ENCODE measurements around the gene FCSK. TPM values are rescaled to one million over a fixed set of nuclear protein-coding genes. Genes with fewer than 3 reads are reported as not detected.

Gene FCSK
- total RNA-seq, 1 donor: 11.9 TPM

DNA sequence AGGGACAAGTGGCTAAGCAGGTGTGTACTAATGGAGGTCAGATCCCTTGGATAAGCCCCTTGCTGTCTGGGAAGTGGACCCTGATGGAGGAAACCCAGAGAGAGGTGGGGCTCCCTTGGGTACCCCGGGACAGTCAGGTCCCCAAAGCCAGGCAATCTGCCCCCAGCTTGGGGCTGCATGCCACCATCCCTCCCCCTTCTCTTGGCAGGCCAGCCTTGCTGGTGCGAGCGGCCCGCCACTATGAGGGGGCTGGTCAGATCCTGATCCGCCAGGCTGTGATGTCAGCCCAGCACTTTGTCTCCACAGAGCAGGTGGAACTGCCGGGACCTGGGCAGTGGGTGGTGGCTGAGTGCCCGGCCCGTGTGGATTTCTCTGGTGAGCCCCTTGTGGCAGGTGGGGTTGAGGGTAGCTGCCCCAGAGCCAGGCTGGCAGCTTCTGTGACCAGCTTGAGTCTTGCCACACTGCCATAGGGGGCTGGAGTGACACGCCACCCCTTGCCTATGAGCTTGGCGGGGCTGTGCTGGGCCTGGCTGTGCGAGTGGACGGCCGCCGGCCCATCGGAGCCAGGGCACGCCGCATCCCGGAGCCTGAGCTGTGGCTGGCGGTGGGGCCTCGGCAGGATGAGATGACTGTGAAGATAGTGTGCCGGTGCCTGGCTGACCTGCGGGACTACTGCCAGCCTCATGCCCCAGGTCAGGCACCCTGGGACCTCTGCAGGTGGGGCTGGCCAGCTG, 20.1 kb downstream of the FCSK start:
- DNase-seq (ENCODE audit: insufficient read length, low spot score, missing footprints): peak; percentile 60
- Histone ChIP-seq H3K36me3 (ENCODE audit: insufficient read depth, low read length) (peaks cover 4% of the 10 kb centered on the region), H3K27ac (ENCODE audit: low read depth, low read length) (no peak overlapping the region), H3K4me2 (ENCODE audit: insufficient read depth, low read length) (no peak overlapping the region), H3K9me3 (ENCODE audit: low read depth, low read length) (no peaks in the 10 kb centered on the region), H3K4me3 (ENCODE audit: insufficient read depth, low read length) (no peak overlapping the region), H3K4me1 (ENCODE audit: insufficient read depth, low read length) (peaks cover 9% of the 10 kb centered on the region), H4K20me1 (ENCODE audit: insufficient read depth, low read length) (no peaks in the 10 kb centered on the region), H3K27me3 (ENCODE audit: insufficient read depth, low read length) (no peaks in the 10 kb centered on the region), H2AFZ (ENCODE audit: low read length) (no peak overlapping the region), H3K79me2 (ENCODE audit: insufficient read depth, low read length) (no peaks in the 10 kb centered on the region)
- TF ChIP-seq, protein P1, sequence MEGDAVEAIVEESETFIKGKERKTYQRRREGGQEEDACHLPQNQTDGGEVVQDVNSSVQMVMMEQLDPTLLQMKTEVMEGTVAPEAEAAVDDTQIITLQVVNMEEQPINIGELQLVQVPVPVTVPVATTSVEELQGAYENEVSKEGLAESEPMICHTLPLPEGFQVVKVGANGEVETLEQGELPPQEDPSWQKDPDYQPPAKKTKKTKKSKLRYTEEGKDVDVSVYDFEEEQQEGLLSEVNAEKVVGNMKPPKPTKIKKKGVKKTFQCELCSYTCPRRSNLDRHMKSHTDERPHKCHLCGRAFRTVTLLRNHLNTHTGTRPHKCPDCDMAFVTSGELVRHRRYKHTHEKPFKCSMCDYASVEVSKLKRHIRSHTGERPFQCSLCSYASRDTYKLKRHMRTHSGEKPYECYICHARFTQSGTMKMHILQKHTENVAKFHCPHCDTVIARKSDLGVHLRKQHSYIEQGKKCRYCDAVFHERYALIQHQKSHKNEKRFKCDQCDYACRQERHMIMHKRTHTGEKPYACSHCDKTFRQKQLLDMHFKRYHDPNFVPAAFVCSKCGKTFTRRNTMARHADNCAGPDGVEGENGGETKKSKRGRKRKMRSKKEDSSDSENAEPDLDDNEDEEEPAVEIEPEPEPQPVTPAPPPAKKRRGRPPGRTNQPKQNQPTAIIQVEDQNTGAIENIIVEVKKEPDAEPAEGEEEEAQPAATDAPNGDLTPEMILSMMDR (IDR thresholded peaks at IDR 0.05; ENCODE audit: extremely low read depth, low read depth, low read length): no peak

DNA sequence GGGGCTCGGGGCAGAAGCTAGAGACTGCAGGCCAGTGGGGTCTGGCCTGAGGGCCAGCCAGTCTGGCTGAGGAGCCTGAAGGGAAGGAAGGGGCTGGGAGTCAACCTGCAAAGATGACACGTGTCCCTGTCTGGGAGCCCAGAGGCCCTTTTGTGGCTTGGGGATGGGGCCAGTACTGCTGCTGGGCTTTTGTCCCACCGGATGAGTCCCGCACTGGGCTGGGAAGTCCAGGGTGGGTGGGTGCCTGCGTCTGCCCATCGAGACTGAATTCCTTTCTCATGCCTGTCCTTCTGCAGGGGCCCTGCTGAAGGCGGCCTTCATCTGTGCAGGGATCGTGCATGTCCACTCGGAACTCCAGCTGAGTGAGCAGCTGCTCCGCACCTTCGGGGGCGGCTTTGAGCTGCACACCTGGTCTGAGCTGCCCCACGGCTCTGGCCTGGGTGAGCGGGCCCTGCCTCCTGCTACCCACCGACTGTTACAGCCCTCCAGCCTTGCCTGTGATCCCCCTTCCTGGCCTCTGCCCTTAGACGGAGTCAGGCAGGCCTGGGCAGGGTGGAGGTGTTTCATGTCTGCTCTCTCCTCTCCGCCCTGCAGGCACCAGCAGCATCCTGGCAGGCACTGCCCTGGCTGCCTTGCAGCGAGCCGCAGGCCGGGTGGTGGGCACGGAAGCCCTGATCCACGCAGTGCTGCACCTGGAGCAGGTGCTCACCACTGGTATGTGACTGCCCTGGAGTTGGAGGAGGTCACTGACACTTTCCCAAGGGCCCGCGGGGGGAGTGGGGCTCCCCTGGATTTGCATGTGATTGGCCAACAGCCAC, 20.9 kb downstream of the FCSK start:
- Histone ChIP-seq H2AFZ (ENCODE audit: low read length) (no peak overlapping the region), H3K4me2 (ENCODE audit: insufficient read depth, low read length) (no peak overlapping the region), H3K9me3 (ENCODE audit: low read depth, low read length) (no peaks in the 10 kb centered on the region), H4K20me1 (ENCODE audit: insufficient read depth, low read length) (no peaks in the 10 kb centered on the region), H3K79me2 (ENCODE audit: insufficient read depth, low read length) (no peaks in the 10 kb centered on the region), H3K4me1 (ENCODE audit: insufficient read depth, low read length) (peaks cover 9% of the 10 kb centered on the region), H3K27me3 (ENCODE audit: insufficient read depth, low read length) (no peaks in the 10 kb centered on the region), H3K36me3 (ENCODE audit: insufficient read depth, low read length) (peaks cover 11% of the 10 kb centered on the region), H3K27ac (ENCODE audit: low read depth, low read length) (no peak overlapping the region), H3K4me3 (ENCODE audit: insufficient read depth, low read length) (no peak overlapping the region)
- peak; percentile 81 for DNase-seq (ENCODE audit: insufficient read length, low spot score, missing footprints)
- TF ChIP-seq, protein P1 (IDR thresholded peaks at IDR 0.05; ENCODE audit: extremely low read depth, low read depth, low read length): no peak

DNA sequence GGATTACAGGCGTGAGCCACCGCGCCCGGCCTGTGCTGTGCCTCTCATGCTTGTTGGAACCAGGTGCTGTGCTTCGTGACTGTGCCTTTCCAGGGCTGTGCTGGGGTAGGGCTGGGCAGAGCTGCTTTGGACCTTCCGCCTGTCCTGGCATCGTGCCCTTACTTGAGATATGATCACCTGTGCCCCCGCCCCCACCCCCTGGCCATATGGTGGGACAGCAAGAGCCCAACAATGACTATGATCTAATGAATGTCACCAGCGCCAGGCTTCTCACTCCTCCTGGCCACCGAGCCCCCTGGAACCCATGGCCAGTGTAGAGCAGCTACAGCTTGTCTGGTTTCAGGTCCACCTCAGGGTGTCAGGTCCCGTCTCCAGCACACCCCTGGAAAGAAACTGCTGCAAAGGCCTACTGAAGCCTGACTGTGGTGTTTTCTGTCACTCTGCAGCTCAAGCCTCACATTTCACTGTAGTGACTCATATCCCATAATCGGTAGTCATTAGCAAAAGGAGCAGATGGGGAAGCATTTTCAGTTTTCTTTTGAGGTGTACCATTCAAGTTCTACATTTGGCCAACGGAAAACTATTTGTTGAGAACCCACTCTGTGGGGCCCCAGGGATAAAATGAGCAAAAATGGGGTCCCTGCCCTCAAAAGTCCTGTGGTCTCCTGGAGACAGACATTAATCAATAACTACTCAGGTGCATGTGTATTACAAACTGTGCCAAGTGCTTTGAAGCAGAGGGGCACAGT, 22.1 kb downstream of the FCSK start:
- Histone ChIP-seq H3K4me3 (ENCODE audit: insufficient read depth, low read length) (no peak overlapping the region), H3K36me3 (ENCODE audit: insufficient read depth, low read length) (peaks cover 22% of the 10 kb centered on the region), H3K4me1 (ENCODE audit: insufficient read depth, low read length) (peaks cover 9% of the 10 kb centered on the region), H2AFZ (ENCODE audit: low read length) (peak overlapping the region; percentile 56), H3K27ac (ENCODE audit: low read depth, low read length) (peak overlapping the region; percentile 66), H3K79me2 (ENCODE audit: insufficient read depth, low read length) (no peaks in the 10 kb centered on the region), H3K27me3 (ENCODE audit: insufficient read depth, low read length) (no peaks in the 10 kb centered on the region), H4K20me1 (ENCODE audit: insufficient read depth, low read length) (no peaks in the 10 kb centered on the region), H3K9me3 (ENCODE audit: low read depth, low read length) (no peaks in the 10 kb centered on the region), H3K4me2 (ENCODE audit: insufficient read depth, low read length) (peak overlapping the region; percentile 46)
- peak; percentile 100 for DNase-seq (ENCODE audit: insufficient read length, low spot score, missing footprints)
- TF ChIP-seq, protein P1 (IDR thresholded peaks at IDR 0.05; ENCODE audit: extremely low read depth, low read depth, low read length): no peak
